K562 (cell line): ENCODE results near the gene TAF10. TPM values are rescaled to one million over a fixed set of nuclear protein-coding genes. Genes with fewer than 3 reads are reported as not detected.

Experiments
- ATAC-seq: fragments of 200-7000 bp; cut with Tn5 transposase; 3 replicates; pipeline ENCODE4 v1.9.1; 2020; ENCODE audit warnings: moderate library complexity
- BruUV-seq: library from RNA; stranded (reverse); fragments of 400-500 nt; replicated peaks from 2 replicates; lab custom pipeline; 2021; lab: Mats Ljungman, UMichigan
- CTCF ChIA-PET: fragments of 300-600 bp; formaldehyde crosslinking; extraction: SDS; loops from one replicate; lab custom pipeline; 2021; ENCODE audit warnings: low intra/inter-chr PET ratio; lab: Yijun Ruan, JAX
- POLR2A ChIA-PET: fragments of 300-600, 350-650 bp; sonication (Branson Sonifier 250); formaldehyde crosslinking; extraction: SDS; loops from one replicate; lab custom pipeline; 2021; ENCODE audit warnings: antibody characterized with exemption, inconsistent platforms; lab: Yijun Ruan, JAX
- DNase-seq, 4 experiments: peaks; one replicate each; pipeline versions ENCODE4 v3.0.0 to v3.0.0-alpha.2; 2011 to 2018; ENCODE audit warnings: low spot score in 3 of 4, mixed read lengths in 3 of 4; ENCODE audit errors: extremely low read depth in 1 of 4
- FAIRE-seq: peaks from 2 replicates; lab custom pipeline; 2011; peaks lifted over from hg19 to GRCh38; lab: Jason Lieb, UNC
- H2AFZ ChIP-seq: 2 replicates; pipeline ENCODE4 v1.6.0; 2011; ENCODE audit warnings: low read depth, low read length, control low read depth, inconsistent platforms
- H3K27ac ChIP-seq: fragments of 200-600 bp; 3 replicates; pipeline ENCODE4 v1.8.0; 2011; ENCODE audit warnings: low read depth, mild to moderate bottlenecking, control low read depth, inconsistent platforms, low read length, moderate library complexity, mixed read lengths; ENCODE audit errors: extremely low read depth
- H3K27me3 ChIP-seq, 2 experiments: fragments of 300-600 bp in 1 of 2; 2 replicates in 1 of 2; 3 replicates in 1 of 2; pipeline versions ENCODE4 v1.6.0 to v1.8.0; 2011; ENCODE audit warnings: inconsistent platforms in 2 of 2, low read length in 2 of 2, mild to moderate bottlenecking in 1 of 2, mixed read lengths in 1 of 2, moderate library complexity in 1 of 2; ENCODE audit not compliant: control insufficient read depth in 2 of 2, insufficient read depth in 2 of 2
- H3K36me3 ChIP-seq: fragments of 300-600 bp; 3 replicates; pipeline ENCODE4 v1.8.0; 2011; ENCODE audit warnings: mild to moderate bottlenecking, low read length, inconsistent platforms; ENCODE audit not compliant: control insufficient read depth, insufficient read depth
- H3K4me1 ChIP-seq, 2 experiments: fragments of 200-600 bp in 1 of 2; replicated peaks in 1 of 2; 2 replicates in 1 of 2; 3 replicates in 1 of 2; pipeline versions ENCODE4 v1.5.1 to v1.8.0; 2011; ENCODE audit warnings: inconsistent platforms in 2 of 2, low read length in 2 of 2, mild to moderate bottlenecking in 1 of 2, mixed read lengths in 1 of 2, moderate library complexity in 1 of 2; ENCODE audit not compliant: control insufficient read depth in 2 of 2, insufficient read depth in 2 of 2
- H3K4me2 ChIP-seq: 2 replicates; pipeline ENCODE4 v1.6.1; 2011; ENCODE audit warnings: low read length, control low read depth, inconsistent platforms, mixed read lengths; ENCODE audit not compliant: insufficient read depth
- H3K4me3 ChIP-seq: fragments of 200-600 bp; sonication (generic), shearing (Covaris generic); 2 replicates; pipeline ENCODE4 v1.5.1; 2016; ENCODE audit warnings: control low read depth, inconsistent platforms
- H3K79me2 ChIP-seq: fragments of 200-600 bp; 3 replicates; pipeline ENCODE4 v1.8.0; 2011; ENCODE audit warnings: low read length, inconsistent platforms; ENCODE audit not compliant: control insufficient read depth, insufficient read depth
- H3K9ac ChIP-seq, 2 experiments: 2 replicates each; pipeline versions ENCODE4 v1.6.0 to v1.6.1; 2011; ENCODE audit warnings: low read depth in 2 of 2, low read length in 2 of 2, control low read depth in 1 of 2, inconsistent platforms in 1 of 2, mild to moderate bottlenecking in 1 of 2, mixed read lengths in 1 of 2; ENCODE audit not compliant: insufficient read depth in 1 of 2
- H3K9me1 ChIP-seq: one replicate; pipeline ENCODE4 v1.6.0; 2011; ENCODE audit warnings: inconsistent platforms, mild to moderate bottlenecking, low read length, moderate library complexity; ENCODE audit not compliant: control insufficient read depth, insufficient read depth
- H3K9me3 ChIP-seq: replicated peaks from 2 replicates; pipeline ENCODE4 v1.5.1; 2011; ENCODE audit warnings: low read depth, low read length, inconsistent platforms; ENCODE audit not compliant: control insufficient read depth, insufficient read depth
- H4K20me1 ChIP-seq: replicated peaks from 2 replicates; pipeline ENCODE4 v1.6.1; 2011; ENCODE audit warnings: low read length, inconsistent platforms, mixed read lengths; ENCODE audit not compliant: control insufficient read depth, insufficient read depth
- CBFB ChIP-seq: sonication (generic); formaldehyde crosslinking; IDR thresholded peaks from 2 replicates; pipeline ENCODE4 v1.4.0; 2020; ENCODE audit warnings: mild to moderate bottlenecking, missing genetic modification reagents
- HIVEP1 ChIP-seq: fragments of 250-450 bp; sonication (Bioruptor Pico); IDR thresholded peaks from 2 replicates; pipeline ENCODE4 v1.4.0; 2020; ENCODE audit warnings: mild to moderate bottlenecking
- KAT2B ChIP-seq: IDR thresholded peaks from one replicate; pipeline ENCODE4 v1.6.1; 2012; ENCODE audit warnings: low read depth, mild to moderate bottlenecking, control low read depth, inconsistent platforms, low read length, moderate library complexity
- KAT7 ChIP-seq: sonication (generic); formaldehyde crosslinking; IDR thresholded peaks from 2 replicates; pipeline ENCODE4 v1.8.0; 2022; ENCODE audit warnings: missing genetic modification reagents, mild to moderate bottlenecking, borderline replicate concordance
- L3MBTL2 ChIP-seq: fragments of 450-650 bp; IDR thresholded peaks from 2 replicates; pipeline ENCODE4 v1.6.1; 2016; ENCODE audit warnings: mild to moderate bottlenecking, moderate library complexity
- ZFP91 ChIP-seq: sonication (generic); formaldehyde crosslinking; IDR thresholded peaks from 2 replicates; pipeline ENCODE4 v1.8.0; 2022; ENCODE audit warnings: mild to moderate bottlenecking, missing genetic modification reagents
- ZNF282 ChIP-seq: sonication (generic); formaldehyde crosslinking; IDR thresholded peaks from 2 replicates; pipeline ENCODE4 v1.8.1; 2023; ENCODE audit warnings: missing genetic modification reagents
- ZNF766 ChIP-seq: fragments of 200-800 bp; sonication (Bioruptor generic); conservative IDR thresholded peaks from 2 replicates; pipeline ENCODE4 v1.6.1; 2016; ENCODE audit warnings: missing genetic modification characterization, missing compliant biosample characterization
- ZNF79 ChIP-seq: fragments of 250-450 bp; sonication (Bioruptor Pico); IDR thresholded peaks from 2 replicates; pipeline ENCODE4 v1.4.0; 2020; ENCODE audit warnings: low read depth, mild to moderate bottlenecking, moderate library complexity
- WGBS: fragments of 100-300 bp; shearing (Covaris generic); methylation state at CpG from one replicate; pipeline ENCODE4 v1.1.6; 2016; ENCODE audit warnings: low coverage, mixed read lengths; ENCODE audit not compliant: insufficient coverage; ENCODE audit errors: missing lambda C conversion rate; 5-methylcytosine and 5-hydroxymethylcytosine counted together
- in situ Hi-C: fragments of 300-500 bp; cut with MboI; formaldehyde crosslinking; loops from 4 replicates; pipeline ENCODE4 v1.15.0; 2018; ENCODE audit warnings: inconsistent platforms, mixed read lengths
- intact Hi-C: fragments of 100-400 bp; cut with micrococcal nuclease; formaldehyde crosslinking; loops from 2 replicates; pipeline ENCODE4 v1.14.2; 2022
- polyA plus RNA-seq, 8 experiments: library from polyadenylated mRNA; depleted of rRNA in 4 of 8; stranded (reverse) in 5 of 8; unstranded in 3 of 8; fragments of >200 nt; fragmentation: Nextera tagmentation in 2 of 8; fragmentation: Illumina TruSeq in 1 of 8; extraction: Ambion mirVana in 2 of 8; extraction: Trizol in 1 of 8; gene quantifications; 2 replicates each; pipeline versions ENCODE4 v1.2.1 to v1.2.3, GENCODE V29; 2011 to 2014; ENCODE audit warnings: inconsistent platforms in 1 of 8, missing spikeins in 1 of 8
- total RNA-seq, 7 experiments: library from RNA; depleted of rRNA in 6 of 7; stranded (reverse); fragments of >200 nt in 6 of 7; fragmentation: Illumina TruSeq in 2 of 7; extraction: Trizol in 2 of 7; gene quantifications; 2 replicates each; pipeline versions ENCODE4 v1.2.1 to v1.2.3, GENCODE V29; 2011 to 2021; ENCODE audit warnings: low replicate concordance in 1 of 7
- TF ChIP-seq, protein P1 (sequence below): sonication (generic); formaldehyde crosslinking; IDR thresholded peaks from 2 replicates; pipeline ENCODE4 v1.8.0; 2022; ENCODE audit warnings: mild to moderate bottlenecking, missing genetic modification reagents, borderline replicate concordance
- TF ChIP-seq, protein P2 (sequence below): fragments of 250-450 bp; sonication (Bioruptor Pico); IDR thresholded peaks from 2 replicates; pipeline ENCODE4 v1.4.0; 2020; ENCODE audit warnings: mild to moderate bottlenecking, moderate library complexity
- TF ChIP-seq, protein P3 (sequence below), 2 experiments: fragments of 200-800 bp in 1 of 2; sonication (Bioruptor generic) in 1 of 2; sonication (generic) in 1 of 2; formaldehyde crosslinking in 1 of 2; IDR thresholded peaks in 1 of 2; conservative IDR thresholded peaks in 1 of 2; 2 replicates each; pipeline versions ENCODE4 v1.5.0 to v1.6.1; 2016 to 2020; ENCODE audit warnings: missing compliant biosample characterization in 1 of 2, missing genetic modification characterization in 1 of 2, missing genetic modification reagents in 1 of 2

The TAF10 gene
- total and polyA plus RNA-seq, 9 of the 15 experiments (the other 6 are each of a cell fraction or from before 2014, with no cell fraction given) = 19.5 to 197 (median 121) TPM

DNA sequence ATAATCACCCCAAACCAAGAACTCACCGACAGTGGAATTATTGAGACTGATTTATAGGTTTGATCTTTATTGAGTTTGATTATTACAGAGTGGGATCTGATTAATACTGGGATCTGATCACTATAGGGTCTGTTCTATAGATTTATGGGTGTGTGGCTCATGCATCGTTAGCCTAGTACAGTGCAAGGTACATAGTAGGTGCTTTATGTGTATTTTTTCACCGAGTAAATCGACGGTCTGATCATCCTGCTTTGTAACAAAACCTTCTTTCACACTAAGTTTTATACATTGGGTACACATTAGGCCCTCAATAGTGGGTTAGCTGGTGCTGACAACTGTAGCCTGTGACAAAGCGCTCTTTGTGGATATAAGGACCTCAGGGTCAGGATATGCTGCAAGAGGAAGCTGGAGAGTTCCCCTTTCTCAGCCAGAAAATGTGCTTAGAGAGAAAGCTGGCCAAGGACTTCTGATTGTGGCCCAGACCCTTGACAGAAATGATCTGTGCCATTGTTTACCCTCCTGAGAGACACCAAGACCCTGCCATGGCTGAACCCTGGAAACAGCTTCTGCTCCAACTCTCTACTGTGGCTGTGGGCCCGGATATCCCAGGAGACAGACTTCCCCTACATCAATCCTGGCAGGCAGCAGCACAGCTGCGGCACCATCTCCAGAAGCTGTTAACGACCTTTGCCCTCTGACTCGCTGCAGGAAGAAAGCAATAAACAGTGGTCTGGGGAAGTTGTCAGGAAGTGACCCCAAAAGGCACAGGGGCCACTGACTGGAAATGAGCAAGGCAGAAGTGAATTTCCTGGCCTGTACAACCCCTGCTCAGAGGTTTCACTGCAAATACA, 23.3 kb upstream of the TAF10 start:
- Histone ChIP-seq H3K4me2 (peak overlapping the region; percentile 53), H3K27me3 (no peaks in the 10 kb centered on the region), H3K9me3 (no peaks in the 10 kb centered on the region), H3K36me3 (no peaks in the 10 kb centered on the region), H3K9me1 (no peaks in the 10 kb centered on the region), H3K4me1 (peaks cover 30% of the 10 kb centered on the region in 2 experiments), H3K79me2 (no peaks in the 10 kb centered on the region), H4K20me1 (no peaks in the 10 kb centered on the region), H3K9ac (peak overlapping the region; percentile 38 to 61; a peak in 2 of 4 replicates), H3K4me3 (no peak overlapping the region), H2AFZ (peak overlapping the region; percentile 88), H3K27ac (peak overlapping the region; percentile 57)
- ATAC-seq (peak; percentile 51), FAIRE-seq (peak; percentile 73), DNase-seq (peak in 2 of 4 experiments; percentile 47 to 70)
- intact Hi-C loops = loop anchor here (10.0 kb wide), 1 partner anchor 261 kb away; no protein-coding TSS in a partner anchor
- ChIA-PET CTCF (no interaction called here), POLR2A (interaction anchor here (0.8 to 1.5 kb wide), 4 partner anchors 8 to 41 kb away, joined by 3 to 6 read pairs (median 3); partner anchors contain the start of gene TAF10)
- in situ Hi-C loops = no loop called here
- WGBS = 35% methylated on average over 10 of the region's 10 CpGs
- no TSS peak for BruUV-seq
- no peak for TF ChIP-seq HIVEP1 (CRISPR knock-in tag)
- no peak for TF ChIP-seq ZNF766 (CRISPR knock-in tag)
- TF ChIP-seq, protein P1, sequence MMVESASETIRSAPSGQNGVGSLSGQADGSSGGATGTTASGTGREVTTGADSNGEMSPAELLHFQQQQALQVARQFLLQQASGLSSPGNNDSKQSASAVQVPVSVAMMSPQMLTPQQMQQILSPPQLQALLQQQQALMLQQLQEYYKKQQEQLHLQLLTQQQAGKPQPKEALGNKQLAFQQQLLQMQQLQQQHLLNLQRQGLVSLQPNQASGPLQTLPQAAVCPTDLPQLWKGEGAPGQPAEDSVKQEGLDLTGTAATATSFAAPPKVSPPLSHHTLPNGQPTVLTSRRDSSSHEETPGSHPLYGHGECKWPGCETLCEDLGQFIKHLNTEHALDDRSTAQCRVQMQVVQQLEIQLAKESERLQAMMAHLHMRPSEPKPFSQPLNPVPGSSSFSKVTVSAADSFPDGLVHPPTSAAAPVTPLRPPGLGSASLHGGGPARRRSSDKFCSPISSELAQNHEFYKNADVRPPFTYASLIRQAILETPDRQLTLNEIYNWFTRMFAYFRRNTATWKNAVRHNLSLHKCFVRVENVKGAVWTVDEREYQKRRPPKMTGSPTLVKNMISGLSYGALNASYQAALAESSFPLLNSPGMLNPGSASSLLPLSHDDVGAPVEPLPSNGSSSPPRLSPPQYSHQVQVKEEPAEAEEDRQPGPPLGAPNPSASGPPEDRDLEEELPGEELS (CRISPR knock-in tag) = no peak
- TF ChIP-seq L3MBTL2 = 0 out of 2 replicates have a peak, but pooled peaks have one; percentile 18
- TF ChIP-seq KAT2B = no peak
- no peak for TF ChIP-seq ZNF282 (CRISPR knock-in tag)
- no peak for TF ChIP-seq ZFP91
- TF ChIP-seq CBFB = no peak
- TF ChIP-seq ZNF79 (CRISPR knock-in tag) = no peak
- TF ChIP-seq, protein P2, sequence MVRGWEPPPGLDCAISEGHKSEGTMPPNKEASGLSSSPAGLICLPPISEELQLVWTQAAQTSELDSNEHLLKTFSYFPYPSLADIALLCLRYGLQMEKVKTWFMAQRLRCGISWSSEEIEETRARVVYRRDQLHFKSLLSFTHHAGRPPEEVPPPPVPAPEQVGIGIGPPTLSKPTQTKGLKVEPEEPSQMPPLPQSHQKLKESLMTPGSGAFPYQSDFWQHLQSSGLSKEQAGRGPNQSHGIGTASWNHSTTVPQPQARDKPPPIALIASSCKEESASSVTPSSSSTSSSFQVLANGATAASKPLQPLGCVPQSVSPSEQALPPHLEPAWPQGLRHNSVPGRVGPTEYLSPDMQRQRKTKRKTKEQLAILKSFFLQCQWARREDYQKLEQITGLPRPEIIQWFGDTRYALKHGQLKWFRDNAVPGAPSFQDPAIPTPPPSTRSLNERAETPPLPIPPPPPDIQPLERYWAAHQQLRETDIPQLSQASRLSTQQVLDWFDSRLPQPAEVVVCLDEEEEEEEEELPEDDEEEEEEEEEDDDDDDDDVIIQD (CRISPR knock-in tag) = no peak
- TF ChIP-seq KAT7 (CRISPR knock-in tag) = no peak
- TF ChIP-seq, protein P3, sequence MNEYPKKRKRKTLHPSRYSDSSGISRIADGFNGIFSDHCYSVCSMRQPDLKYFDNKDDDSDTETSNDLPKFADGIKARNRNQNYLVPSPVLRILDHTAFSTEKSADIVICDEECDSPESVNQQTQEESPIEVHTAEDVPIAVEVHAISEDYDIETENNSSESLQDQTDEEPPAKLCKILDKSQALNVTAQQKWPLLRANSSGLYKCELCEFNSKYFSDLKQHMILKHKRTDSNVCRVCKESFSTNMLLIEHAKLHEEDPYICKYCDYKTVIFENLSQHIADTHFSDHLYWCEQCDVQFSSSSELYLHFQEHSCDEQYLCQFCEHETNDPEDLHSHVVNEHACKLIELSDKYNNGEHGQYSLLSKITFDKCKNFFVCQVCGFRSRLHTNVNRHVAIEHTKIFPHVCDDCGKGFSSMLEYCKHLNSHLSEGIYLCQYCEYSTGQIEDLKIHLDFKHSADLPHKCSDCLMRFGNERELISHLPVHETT (CRISPR knock-in tag; conservative IDR thresholded peaks at IDR 0.05 in 1 of 2, IDR thresholded peaks at IDR 0.05 in 1 of 2) = peak in 1 of 2 experiments; percentile 72; a peak in 2 of 4 replicates
